GM12874 (cell line): ENCODE measurements around the gene PPP1R27.

ENCODE experiments used
- CTCF ChIP-seq: IDR thresholded peaks from 2 replicates; pipeline ENCODE4 v1.5.1; 2011; ENCODE audit warnings: low read depth, mild to moderate bottlenecking, control low read depth, low read length, moderate library complexity; ENCODE audit not compliant: insufficient read depth

Gene PPP1R27

GRCh38 chr17:81807839-81808238 lies 27.0 kb downstream of the PPP1R27 start:
- TF ChIP-seq CTCF: no peak

GRCh38 chr17:81807210-81807719 lies 27.6 kb downstream of the PPP1R27 start:
- no peak for TF ChIP-seq CTCF

- no peak for TF ChIP-seq CTCF
Observed at GRCh38 chr17:81806461-81807209, 28.2 kb downstream of the PPP1R27 start.

- no peak for TF ChIP-seq CTCF
Observed at GRCh38 chr17:81805707-81806460, 29.0 kb downstream of the PPP1R27 start.

GRCh38 chr17:81804559-81805399 lies 30.1 kb downstream of the PPP1R27 start:
- TF ChIP-seq CTCF: no peak

GRCh38 chr17:81803728-81804558 lies 30.9 kb downstream of the PPP1R27 start, which contains the start of gene GCGR:
GCGR (plus strand) TSS chr17:81804150; CDS start chr17:81809019, 4,869 bp downstream.
- TF ChIP-seq CTCF: no peak
